Endometrial microvascular endothelial cells (primary cell): ENCODE data around the gene NEO1. TPM values are rescaled to one million over a fixed set of nuclear protein-coding genes. Genes with fewer than 3 reads are reported as not detected.

ENCODE experiments used
- in situ Hi-C: cut with HindIII; loops from 2 replicates; pipeline ENCODE4 v1.10.0; 2017; ENCODE audit warnings: low sequenced_read_pairs, low pct_unique_long_range_greater_than_20kb; ENCODE audit errors: inconsistent ontology term
- total RNA-seq: library from RNA; depleted of rRNA; stranded (reverse); fragments of >200 nt; gene quantifications from one replicate; pipeline ENCODE4 v1.2.3, GENCODE V29; 2015; ENCODE audit errors: inconsistent ontology term

NEO1 gene
- total RNA-seq, 1 donor from 2014 or later, result not detected

DNA sequence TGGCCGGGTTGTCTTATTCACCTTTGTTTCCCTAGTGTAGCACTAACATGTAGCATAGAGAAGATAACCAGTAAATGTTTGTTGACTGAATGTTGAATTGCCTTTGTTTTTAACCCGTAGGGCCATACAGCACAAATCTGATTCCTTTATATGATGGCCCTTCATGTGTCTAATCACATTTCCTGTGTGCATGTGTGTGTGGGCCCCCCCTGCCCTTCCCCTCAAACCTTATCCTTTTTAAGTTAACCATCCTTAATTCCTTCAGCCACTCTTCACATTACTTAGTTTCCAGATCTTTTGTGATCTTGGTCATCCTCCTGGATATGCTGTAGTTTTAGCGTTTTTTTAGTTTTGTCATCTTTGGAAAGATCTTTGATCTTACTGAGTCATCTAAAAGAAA, 4.2 kb downstream of the NEO1 start:
- in situ Hi-C loops, result no loop called here

- in situ Hi-C loops, result no loop called here
Measured at GRCh38 chr15:73058437-73058836, 6.2 kb downstream of the NEO1 start.

DNA sequence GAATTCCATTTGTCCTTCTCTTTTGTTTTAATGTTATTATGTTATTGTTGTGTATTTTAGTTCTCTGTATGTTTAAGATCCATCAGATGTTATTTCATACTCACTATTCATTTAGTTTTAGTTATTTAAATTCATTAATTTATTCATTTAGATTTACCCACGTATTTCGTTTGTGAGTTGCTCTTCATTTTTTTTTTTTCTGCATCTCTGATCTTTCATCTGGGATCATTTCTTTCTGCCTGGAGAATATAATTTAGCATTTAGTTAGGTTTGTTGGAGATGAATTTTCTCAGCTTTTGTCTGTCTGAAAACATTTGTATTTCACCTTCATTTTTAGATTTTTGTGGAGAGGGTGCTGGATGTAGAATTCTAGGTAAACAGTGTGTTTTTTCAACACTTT, 12.9 kb downstream of the NEO1 start:
- in situ Hi-C loops, result no loop called here

GRCh38 chr15:73069109-73069508, 16.8 kb downstream of the NEO1 start:
- in situ Hi-C loops, result no loop called here

- in situ Hi-C loops, result no loop called here
Measured at GRCh38 chr15:73072894-73073293, 20.6 kb downstream of the NEO1 start.

- in situ Hi-C loops, result no loop called here
Measured at GRCh38 chr15:73074241-73074640, 22.0 kb downstream of the NEO1 start.

DNA sequence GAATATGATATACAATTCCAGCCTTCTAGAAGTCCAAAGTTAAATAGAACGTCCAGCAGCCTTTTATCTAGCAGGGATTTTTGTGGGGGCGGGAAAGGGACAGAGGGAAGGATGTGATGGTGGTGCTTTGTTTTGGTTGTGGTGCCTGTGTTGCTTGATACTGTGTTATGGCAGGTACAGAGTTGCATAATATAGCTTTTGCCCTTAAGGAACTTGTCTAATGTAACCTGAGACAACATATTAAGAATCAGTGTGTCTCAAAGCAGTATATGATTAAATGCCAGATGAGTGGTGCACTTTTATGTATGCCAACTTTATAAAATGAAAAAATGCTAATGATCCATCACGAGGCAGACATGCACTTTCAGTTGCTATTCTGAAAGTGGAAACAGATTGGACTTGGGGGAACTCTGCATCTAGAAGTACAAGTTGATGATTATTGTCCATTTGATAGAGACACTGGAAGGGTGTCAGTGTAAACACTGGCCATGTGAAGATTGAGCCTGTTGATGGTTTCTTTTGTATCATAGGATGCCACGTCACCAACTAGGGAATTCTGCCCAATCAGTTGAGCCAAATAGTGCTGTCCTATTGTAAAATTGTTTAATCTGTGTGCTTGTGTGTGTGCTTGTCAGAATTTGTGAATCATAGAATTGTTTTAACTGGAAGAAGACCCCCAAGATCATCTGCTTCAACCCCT, 23.0 kb downstream of the NEO1 start:
- in situ Hi-C loops, result loop anchor here (25.0 kb wide), 1 partner anchor 313 kb away; no protein-coding TSS in a partner anchor

DNA sequence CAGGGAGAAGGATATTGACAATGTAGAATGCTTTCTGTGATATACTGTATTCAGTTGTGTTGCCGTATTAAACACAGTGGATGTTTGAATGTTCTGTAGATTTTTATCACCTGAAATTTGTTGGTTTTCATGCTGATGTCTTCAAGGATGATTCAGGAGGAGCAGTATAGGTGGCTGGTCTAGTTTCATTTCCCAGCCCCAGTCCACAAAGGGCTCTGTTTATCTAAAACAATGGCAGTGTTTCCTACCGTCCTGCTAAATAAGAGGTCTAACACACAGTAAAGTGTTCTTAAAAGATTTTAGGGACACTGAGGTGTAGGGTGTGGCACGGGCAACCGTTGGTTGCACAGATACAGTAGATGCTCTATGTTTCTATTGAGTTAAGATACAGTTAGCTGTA, 26.0 kb downstream of the NEO1 start:
- in situ Hi-C loops, result loop anchor here (25.0 kb wide), 1 partner anchor 316 kb away; no protein-coding TSS in a partner anchor

- in situ Hi-C loops, result loop anchor here (25.0 kb wide), 1 partner anchor 316 kb away; no protein-coding TSS in a partner anchor
Measured at GRCh38 chr15:73078722-73079121, 26.5 kb downstream of the NEO1 start.

DNA sequence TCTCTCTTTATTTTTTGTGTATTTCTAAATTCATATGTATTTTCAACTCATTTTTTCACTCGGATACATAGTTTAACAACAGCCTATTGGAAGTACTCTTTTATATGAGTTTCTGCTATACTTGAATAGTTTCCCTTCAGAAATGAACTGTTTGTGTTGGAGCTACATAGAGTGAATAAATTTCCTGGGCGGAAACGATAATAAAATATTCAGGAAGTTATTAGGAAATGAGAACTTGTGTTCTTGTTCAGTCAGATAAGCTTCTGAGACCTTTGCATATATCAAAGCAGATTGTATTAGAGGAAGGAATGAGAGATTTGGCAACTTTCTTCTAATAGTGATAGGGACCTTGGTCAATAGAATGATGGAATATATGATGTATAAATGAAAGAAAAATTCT, 27.3 kb downstream of the NEO1 start:
- in situ Hi-C loops, result loop anchor here (25.0 kb wide), 1 partner anchor 317 kb away; no protein-coding TSS in a partner anchor

GRCh38 chr15:73081321-73081958, 29.2 kb downstream of the NEO1 start:
- in situ Hi-C loops, result loop anchor here (25.0 kb wide), 1 partner anchor 319 kb away; no protein-coding TSS in a partner anchor

DNA sequence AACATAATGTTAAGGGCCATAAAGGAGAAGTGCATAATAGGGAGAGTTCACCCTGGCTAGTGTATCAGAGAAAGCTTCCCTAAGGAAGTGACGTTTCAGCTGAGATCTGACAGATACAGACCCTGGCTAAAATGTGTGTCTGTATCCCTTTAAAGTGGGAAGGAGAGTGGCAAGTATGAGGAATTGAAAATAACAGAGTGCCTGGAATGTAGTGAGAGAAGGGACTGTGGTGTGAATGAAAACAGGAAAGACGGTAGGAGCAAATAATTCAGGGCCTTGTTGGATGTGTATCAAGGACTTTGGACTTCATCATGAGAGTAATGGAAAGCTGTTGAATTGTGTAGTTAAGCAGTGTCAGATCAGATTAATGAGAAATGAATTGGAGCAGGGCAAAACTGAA, 30.5 kb downstream of the NEO1 start:
- in situ Hi-C loops, result loop anchor here (25.0 kb wide), 1 partner anchor 321 kb away; no protein-coding TSS in a partner anchor

- in situ Hi-C loops, result loop anchor here (25.0 kb wide), 1 partner anchor 325 kb away; no protein-coding TSS in a partner anchor
Measured at GRCh38 chr15:73087098-73087497, 34.8 kb downstream of the NEO1 start.

GRCh38 chr15:73105064-73105463, 52.8 kb downstream of the NEO1 start:
- in situ Hi-C loops, result no loop called here

DNA sequence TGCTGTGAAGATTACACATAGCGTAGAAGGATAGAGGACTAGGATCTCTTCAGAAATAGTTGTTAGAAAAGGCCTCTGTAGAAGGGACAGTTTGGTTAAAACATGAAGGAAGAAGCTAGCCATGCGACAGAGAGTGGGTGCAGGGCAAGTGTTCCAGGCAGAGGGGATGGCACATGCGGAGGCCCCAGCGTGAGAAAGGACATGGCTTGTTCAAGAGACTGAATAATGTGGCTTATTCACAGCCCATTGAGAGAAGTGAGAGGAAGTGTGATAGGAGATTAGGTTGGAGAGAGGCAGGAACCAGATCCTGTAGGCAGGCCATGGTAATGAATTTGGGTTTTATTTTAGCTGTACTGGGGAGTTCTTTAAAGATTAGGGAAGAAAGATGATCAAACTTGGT, 56.4 kb downstream of the NEO1 start:
- in situ Hi-C loops, result no loop called here

- in situ Hi-C loops, result no loop called here
Measured at GRCh38 chr15:73109765-73110164, 57.5 kb downstream of the NEO1 start.

- in situ Hi-C loops, result no loop called here
Measured at GRCh38 chr15:73110201-73110600, 57.9 kb downstream of the NEO1 start.

DNA sequence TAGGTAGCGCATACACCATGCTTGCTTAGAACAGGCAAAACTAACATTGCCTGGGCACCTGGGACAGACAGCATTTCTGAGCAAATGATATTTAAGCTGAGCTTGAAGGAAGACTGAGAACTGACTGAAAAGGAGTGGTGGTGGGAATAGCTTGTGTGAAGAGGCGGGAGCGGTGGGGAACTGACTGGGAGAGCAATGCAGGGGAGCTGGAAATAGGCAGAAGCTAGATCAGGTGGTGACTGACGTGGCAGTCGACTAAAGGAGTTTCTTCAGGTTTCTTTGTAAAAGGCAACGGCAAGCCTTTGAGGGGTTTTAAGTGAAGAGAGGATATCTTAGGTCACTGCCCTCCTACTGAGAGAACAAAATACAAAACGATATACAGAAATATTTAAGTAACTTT, 61.8 kb downstream of the NEO1 start:
- in situ Hi-C loops, result no loop called here

GRCh38 chr15:73116164-73116563, 63.9 kb downstream of the NEO1 start:
- in situ Hi-C loops, result no loop called here

DNA sequence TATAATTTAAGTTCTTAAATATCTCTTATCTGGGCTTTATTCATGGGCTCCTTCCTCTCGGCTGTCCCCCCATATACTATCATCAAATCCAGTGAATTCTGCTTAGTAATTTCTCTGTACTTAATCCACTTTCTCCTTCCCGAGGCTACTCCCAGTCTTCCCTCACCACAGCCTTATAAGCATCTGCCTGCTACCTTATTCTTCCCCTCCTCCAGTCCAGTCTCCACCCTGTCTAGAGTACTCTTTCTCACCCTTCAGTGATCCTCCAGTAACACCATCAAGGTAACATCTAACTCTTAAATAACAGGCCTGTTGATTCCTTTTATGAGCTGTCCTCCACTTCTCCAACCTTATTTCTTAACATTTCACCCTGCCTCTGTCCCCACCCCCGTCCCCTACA, 65.8 kb downstream of the NEO1 start:
- in situ Hi-C loops, result no loop called here
